GM19239 (cell line): ENCODE data around the gene CEP164.

Source experiments
- DNase-seq: peaks from one replicate; pipeline ENCODE4 v3.0.0; 2011; ENCODE audit warnings: low spot score; ENCODE audit not compliant: insufficient read length
- FAIRE-seq: peaks from 2 replicates; lab custom pipeline; 2011; peaks lifted over from hg19 to GRCh38; lab: Jason Lieb, UNC

Gene CEP164

GRCh38 chr11:117356126-117356890 lies 28.7 kb downstream of the CEP164 start:
- DNase-seq (no peak), FAIRE-seq (no peak)

GRCh38 chr11:117361432-117361831 lies 33.8 kb downstream of the CEP164 start:
- FAIRE-seq (no peak), DNase-seq (no peak)

- DNase-seq (no peak), FAIRE-seq (no peak)
Observed at GRCh38 chr11:117366248-117366647, 38.6 kb downstream of the CEP164 start.

- no peak for FAIRE-seq
- no peak for DNase-seq
Observed at GRCh38 chr11:117366875-117367274, 39.2 kb downstream of the CEP164 start.

GRCh38 chr11:117369534-117369933 lies 41.9 kb downstream of the CEP164 start:
- DNase-seq (no peak), FAIRE-seq (no peak)

- no peak for FAIRE-seq
- DNase-seq = no peak
Observed at GRCh38 chr11:117371453-117371852, 43.8 kb downstream of the CEP164 start.

- FAIRE-seq = no peak
- DNase-seq = no peak
Observed at GRCh38 chr11:117374316-117375055, 46.8 kb downstream of the CEP164 start.

GRCh38 chr11:117375960-117376359 lies 48.3 kb downstream of the CEP164 start:
- FAIRE-seq (no peak), DNase-seq (no peak)

GRCh38 chr11:117376517-117376916 lies 48.9 kb downstream of the CEP164 start:
- FAIRE-seq (no peak), DNase-seq (no peak)

- DNase-seq (no peak), FAIRE-seq (no peak)
Observed at GRCh38 chr11:117378976-117379865, 51.6 kb downstream of the CEP164 start.

GRCh38 chr11:117380676-117381075 lies 53.0 kb downstream of the CEP164 start:
- FAIRE-seq (no peak), DNase-seq (no peak)

GRCh38 chr11:117381481-117382387 lies 54.1 kb downstream of the CEP164 start:
- DNase-seq (no peak), FAIRE-seq (no peak)

- FAIRE-seq = no peak
- no peak for DNase-seq
Observed at GRCh38 chr11:117382746-117383145, 55.1 kb downstream of the CEP164 start.

GRCh38 chr11:117384045-117384444 lies 56.4 kb downstream of the CEP164 start:
- FAIRE-seq = no peak

GRCh38 chr11:117385471-117385870 lies 57.8 kb downstream of the CEP164 start:
- no peak for DNase-seq
- no peak for FAIRE-seq

More at GRCh38 chr11:117384045-117384444, 56.4 kb downstream of the CEP164 start:
- DNase-seq = no peak

- no peak for DNase-seq
- no peak for FAIRE-seq
Observed at GRCh38 chr11:117385906-117386305, 58.3 kb downstream of the CEP164 start.

- FAIRE-seq (no peak), DNase-seq (no peak)
Observed at GRCh38 chr11:117387992-117388755, 60.5 kb downstream of the CEP164 start.

- FAIRE-seq (no peak), DNase-seq (no peak)
Observed at GRCh38 chr11:117390743-117391142, 63.1 kb downstream of the CEP164 start.

- FAIRE-seq (no peak), DNase-seq (no peak)
Observed at GRCh38 chr11:117391181-117391580, 63.5 kb downstream of the CEP164 start.
